Measurements from ENCODE around the gene PYCARD.
"Not testable (repeated sequence)": the region's sequence is repeated elsewhere in the genome, so short reads cannot be mapped to it uniquely, and the experiment has no call there.

The PYCARD gene

DNA sequence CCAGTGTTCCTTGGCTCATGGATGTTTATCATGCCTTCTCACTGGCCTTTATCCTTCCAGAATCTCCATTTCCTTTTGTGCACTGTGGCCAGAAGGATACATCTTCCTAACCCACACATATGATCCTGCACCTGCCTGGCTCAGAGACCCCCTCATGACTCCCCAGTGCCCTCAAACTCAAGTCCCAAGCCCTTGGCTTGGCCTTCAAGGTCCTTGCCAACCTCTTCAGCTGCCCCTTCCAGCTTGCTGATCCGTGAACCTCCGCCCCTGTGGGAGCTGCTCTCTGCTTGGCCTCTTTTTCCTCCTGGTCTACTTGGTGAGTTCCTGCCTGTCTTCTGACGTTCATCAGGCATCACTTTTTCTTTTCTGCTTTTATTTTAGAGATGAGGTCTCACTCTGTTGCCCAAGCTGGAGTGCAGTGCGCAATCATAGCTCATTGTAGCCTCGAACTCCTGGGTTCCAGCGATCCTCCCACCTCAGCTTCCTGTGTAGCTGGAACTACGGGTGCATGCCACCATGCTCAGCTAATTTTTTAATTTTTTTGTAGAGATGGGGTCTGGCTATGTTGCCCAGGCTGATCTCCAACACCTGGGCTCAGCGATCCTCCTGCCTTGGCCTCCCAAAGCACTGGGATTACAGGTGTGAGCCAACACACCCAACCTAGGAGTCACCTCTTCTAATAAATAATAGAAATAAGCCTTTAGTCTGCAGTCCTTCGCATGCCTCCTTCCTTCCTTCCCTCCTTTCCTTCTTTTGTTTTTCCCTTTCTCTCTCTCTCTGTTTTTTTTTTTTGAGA is 2.5 kb upstream of the PYCARD start:
- H2AFZ ChIP-seq (ENCODE audit: low read depth, low read length): no peak overlapping the region
- H3K4me3 ChIP-seq (ENCODE audit: low read length): no peak overlapping the region
- H3K36me3 ChIP-seq (ENCODE audit: insufficient read depth, low read length): peaks cover under 1% of the 10 kb centered on the region
- H3K27me3 ChIP-seq (ENCODE audit: insufficient read depth, low read length): peaks cover 10% of the 10 kb centered on the region
- no peaks in the 10 kb centered on the region for H3K9me3 ChIP-seq (ENCODE audit: low read length)
- H3K4me1 ChIP-seq (ENCODE audit: insufficient read depth, low read length): no peaks in the 10 kb centered on the region

DNA sequence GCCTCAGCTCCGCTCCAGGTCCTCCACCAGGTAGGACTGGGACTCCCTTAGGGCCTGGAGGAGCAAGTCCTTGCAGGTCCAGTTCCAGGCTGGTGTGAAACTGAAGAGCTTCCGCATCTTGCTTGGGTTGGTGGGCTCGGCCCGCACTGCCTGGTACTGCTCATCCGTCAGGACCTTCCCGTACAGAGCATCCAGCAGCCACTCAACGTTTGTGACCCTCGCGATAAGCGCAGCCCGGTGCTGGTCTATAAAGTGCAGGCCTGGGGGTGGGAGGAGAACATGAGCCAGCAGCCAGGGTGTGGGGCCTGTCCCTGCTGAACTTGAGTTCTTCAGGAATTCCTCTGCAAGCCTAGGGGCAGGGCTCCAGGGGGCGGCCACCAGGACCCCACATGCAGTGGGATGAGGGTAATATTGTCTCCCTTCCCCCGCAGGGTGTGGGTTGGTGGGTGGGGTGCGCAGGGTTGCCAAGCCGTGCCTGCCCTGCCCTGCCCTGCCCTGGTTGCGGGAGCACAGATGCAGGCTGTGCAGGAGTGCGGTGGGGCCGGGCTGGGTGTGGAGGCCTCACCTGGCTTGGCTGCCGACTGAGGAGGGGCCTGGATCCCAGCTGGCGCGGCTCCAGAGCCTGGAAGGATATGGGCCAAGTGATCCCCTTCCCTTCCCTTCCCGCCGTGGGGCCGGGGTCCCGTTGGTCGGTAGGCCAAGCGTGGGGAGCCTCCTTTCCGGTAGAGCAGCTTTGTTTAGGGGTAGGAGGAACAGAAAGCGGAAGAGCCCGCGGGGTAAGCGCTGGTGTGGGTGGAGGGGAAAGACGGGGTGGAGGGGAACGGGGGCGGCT is 762 bp downstream of the PYCARD start:
- no peak overlapping the region for H2AFZ ChIP-seq (ENCODE audit: low read depth, low read length)
- no peak overlapping the region for H3K4me3 ChIP-seq (ENCODE audit: low read length)
- peaks cover 6% of the 10 kb centered on the region for H3K36me3 ChIP-seq (ENCODE audit: insufficient read depth, low read length)
- no peaks in the 10 kb centered on the region for H3K9me3 ChIP-seq (ENCODE audit: low read length)
- no peaks in the 10 kb centered on the region for H3K4me1 ChIP-seq (ENCODE audit: insufficient read depth, low read length)
- peaks cover under 1% of the 10 kb centered on the region for H3K27me3 ChIP-seq (ENCODE audit: insufficient read depth, low read length)

- Histone ChIP-seq H3K36me3 (ENCODE audit: insufficient read depth, low read length) (peaks cover 11% of the 10 kb centered on the region), H3K4me3 (ENCODE audit: low read length) (no peak overlapping the region), H2AFZ (ENCODE audit: low read depth, low read length) (no peak overlapping the region)
These were observed 1.6 kb downstream of the PYCARD start for GRCh38 chr16:31200821-31201568.

GRCh38 chr16:31200111-31200510 is 2.4 kb downstream of the PYCARD start:
- H3K36me3 ChIP-seq (ENCODE audit: insufficient read depth, low read length): peaks cover 20% of the 10 kb centered on the region
- H3K4me3 ChIP-seq (ENCODE audit: low read length); H3K27me3 ChIP-seq (ENCODE audit: insufficient read depth, low read length); H2AFZ ChIP-seq (ENCODE audit: low read depth, low read length); H3K9me3 ChIP-seq (ENCODE audit: low read length); H3K4me1 ChIP-seq (ENCODE audit: insufficient read depth, low read length): not testable (repeated sequence)

More at GRCh38 chr16:31200821-31201568, 1.6 kb downstream of the PYCARD start:
- no peaks in the 10 kb centered on the region for H3K9me3 ChIP-seq (ENCODE audit: low read length)
- no peaks in the 10 kb centered on the region for H3K27me3 ChIP-seq (ENCODE audit: insufficient read depth, low read length)
- no peaks in the 10 kb centered on the region for H3K4me1 ChIP-seq (ENCODE audit: insufficient read depth, low read length)

DNA sequence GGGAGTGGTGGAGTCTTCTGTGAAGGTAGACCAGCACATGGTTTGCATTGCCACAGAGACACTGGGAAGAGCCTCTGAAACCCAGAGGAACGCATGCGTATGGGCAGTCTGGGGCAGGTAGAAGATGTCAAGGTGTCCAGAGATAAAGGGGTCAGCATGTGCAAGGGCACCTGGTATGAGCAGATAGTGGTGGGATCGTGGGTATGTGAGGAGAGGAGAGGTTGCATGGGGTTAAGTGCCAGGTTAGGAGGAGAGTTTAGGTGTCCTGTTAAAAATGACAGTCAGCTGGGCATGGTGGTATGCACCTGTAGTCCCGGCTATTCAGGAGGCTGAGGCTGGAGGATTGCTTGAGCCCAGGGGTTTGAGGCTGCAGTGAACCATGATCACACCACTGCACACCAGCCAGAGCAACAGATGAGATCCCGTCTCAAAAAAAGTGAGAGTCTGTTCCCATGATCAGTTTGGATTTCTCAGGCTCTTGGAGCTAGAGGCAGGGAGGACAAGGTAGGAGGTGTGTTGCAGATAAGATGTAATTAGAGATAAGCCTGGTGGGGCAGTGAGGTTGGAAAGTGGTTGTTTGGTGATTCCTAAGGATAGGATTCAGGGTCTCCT is 3.0 kb downstream of the PYCARD start:
- Histone ChIP-seq H3K9me3 (ENCODE audit: low read length) (no peaks in the 10 kb centered on the region), H3K4me3 (ENCODE audit: low read length) (no peak overlapping the region), H2AFZ (ENCODE audit: low read depth, low read length) (no peak overlapping the region), H3K27me3 (ENCODE audit: insufficient read depth, low read length) (no peaks in the 10 kb centered on the region), H3K36me3 (ENCODE audit: insufficient read depth, low read length) (peaks cover 26% of the 10 kb centered on the region), H3K4me1 (ENCODE audit: insufficient read depth, low read length) (no peaks in the 10 kb centered on the region)

DNA sequence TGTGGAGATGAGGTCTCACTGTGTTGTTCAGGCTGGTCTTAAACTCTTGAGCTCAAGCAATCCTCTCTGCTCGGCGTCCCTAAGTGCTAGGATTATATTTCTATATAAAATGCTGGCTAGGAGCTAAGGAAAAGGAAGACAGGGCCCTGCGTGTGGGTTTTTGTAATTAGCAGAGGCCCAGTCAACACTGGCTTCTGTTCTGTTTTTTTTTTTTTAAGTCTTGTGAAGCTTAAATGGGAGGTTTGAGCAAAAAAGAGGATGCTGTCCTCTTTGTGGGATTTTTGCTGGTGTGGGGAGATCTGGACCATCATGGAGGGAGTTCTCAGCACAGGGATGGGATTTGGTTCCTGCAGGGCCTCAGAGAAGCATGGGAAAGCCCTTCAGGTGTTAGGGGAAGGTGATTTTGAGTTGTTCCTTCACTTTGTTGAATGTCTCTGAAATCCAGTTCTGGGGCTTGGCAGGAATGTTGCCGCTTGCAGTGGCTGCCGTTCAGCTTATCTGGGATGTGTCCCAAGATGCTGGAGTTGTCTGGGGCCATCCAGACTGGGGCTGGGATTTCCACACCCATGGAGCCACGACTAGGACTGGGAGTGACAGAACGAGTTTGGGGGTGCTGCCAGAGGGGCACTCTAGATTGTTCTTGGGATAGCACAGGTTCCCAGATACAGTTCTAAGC is 4.2 kb downstream of the PYCARD start:
- Histone ChIP-seq H2AFZ (ENCODE audit: low read depth, low read length) (no peak overlapping the region), H3K9me3 (ENCODE audit: low read length) (no peaks in the 10 kb centered on the region), H3K36me3 (ENCODE audit: insufficient read depth, low read length) (peaks cover 37% of the 10 kb centered on the region), H3K4me1 (ENCODE audit: insufficient read depth, low read length) (no peaks in the 10 kb centered on the region), H3K4me3 (ENCODE audit: low read length) (no peak overlapping the region), H3K27me3 (ENCODE audit: insufficient read depth, low read length) (no peaks in the 10 kb centered on the region)

DNA sequence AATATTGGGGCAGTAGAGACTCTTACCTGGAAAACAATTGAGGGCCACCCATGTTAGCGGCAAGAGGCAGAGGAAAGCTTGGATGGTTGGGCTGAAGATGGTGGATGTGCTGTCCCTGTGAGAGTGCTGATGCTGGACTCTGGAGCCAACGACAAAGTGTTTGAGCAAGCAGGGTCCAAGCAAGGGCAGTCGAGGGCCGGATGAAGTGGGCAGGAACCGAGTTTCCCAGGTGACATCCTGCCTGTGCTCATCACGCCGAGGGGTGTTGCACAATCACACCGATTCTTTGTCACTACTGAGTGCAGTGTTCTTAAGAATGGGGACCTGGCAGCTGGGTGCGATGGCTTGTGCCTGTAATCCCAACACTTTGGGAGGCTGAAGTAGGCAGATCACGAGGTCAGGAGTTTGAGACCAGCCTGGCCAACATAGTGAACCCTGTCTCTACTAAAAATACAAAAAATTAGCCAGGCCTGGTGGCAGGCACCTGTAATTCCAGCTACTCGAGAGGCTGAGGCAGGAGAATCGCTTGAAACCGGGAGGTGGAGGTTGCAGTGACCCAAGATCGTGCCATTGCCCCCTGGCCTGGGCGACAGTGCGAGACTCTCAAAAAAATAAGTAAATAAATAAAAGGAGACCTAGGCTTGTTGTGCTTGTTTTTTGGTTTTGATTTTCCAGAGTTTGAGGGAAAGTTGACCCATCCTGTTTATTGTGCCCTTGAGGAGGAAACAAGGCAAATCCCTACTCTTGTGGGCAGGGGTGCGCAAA is 6.1 kb downstream of the PYCARD start:
- Histone ChIP-seq H3K4me1 (ENCODE audit: insufficient read depth, low read length) (no peaks in the 10 kb centered on the region), H2AFZ (ENCODE audit: low read depth, low read length) (no peak overlapping the region), H3K36me3 (ENCODE audit: insufficient read depth, low read length) (peaks cover 55% of the 10 kb centered on the region), H3K4me3 (ENCODE audit: low read length) (no peak overlapping the region), H3K27me3 (ENCODE audit: insufficient read depth, low read length) (no peaks in the 10 kb centered on the region), H3K9me3 (ENCODE audit: low read length) (no peaks in the 10 kb centered on the region)

DNA sequence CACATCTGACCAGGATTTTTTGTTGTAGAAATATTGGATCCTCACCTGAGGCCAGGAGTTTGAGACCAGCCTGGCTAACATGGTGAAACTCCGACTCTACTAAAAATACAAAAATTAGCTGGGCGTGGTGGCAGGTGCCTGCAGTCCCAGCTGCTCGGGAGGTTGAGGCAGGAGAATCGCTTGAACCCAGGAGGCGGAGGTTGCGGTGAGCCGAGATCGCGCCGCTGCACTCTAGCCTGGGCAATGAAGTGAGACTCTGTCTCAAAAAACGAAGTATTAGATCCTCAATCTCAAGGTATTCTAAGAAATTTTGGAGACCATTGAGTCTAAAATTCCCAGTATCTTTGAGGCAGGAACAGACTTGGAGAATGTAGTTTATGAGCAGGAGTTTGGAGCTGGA is 6.7 kb downstream of the PYCARD start:
- H3K4me3 ChIP-seq (ENCODE audit: low read length); H3K9me3 ChIP-seq (ENCODE audit: low read length); H3K27me3 ChIP-seq (ENCODE audit: insufficient read depth, low read length); H2AFZ ChIP-seq (ENCODE audit: low read depth, low read length); H3K4me1 ChIP-seq (ENCODE audit: insufficient read depth, low read length): not testable (repeated sequence)
- H3K36me3 ChIP-seq (ENCODE audit: insufficient read depth, low read length): peaks cover 62% of the 10 kb centered on the region

DNA sequence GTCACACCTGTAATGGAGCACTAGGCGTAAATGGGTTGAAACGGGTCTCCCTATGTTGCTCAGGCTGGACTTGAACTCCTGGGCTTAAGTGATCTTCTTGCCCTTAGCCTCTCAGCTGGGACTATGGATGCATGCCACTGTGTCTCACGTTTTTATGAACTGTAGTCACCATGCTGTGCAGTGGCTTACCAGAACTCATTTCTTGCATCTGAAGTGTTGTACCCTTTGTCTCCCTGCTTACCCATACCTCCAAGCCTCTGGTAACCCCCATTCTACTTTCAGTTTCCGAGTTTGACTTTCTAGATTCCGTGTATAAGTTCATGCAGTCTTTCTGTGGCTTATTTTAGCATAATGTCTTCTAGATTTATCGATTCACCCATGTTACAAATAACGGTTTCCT is 7.7 kb downstream of the PYCARD start:
- H3K27me3 ChIP-seq (ENCODE audit: insufficient read depth, low read length): no peaks in the 10 kb centered on the region
- no peak overlapping the region for H3K4me3 ChIP-seq (ENCODE audit: low read length)
- peaks cover 69% of the 10 kb centered on the region for H3K36me3 ChIP-seq (ENCODE audit: insufficient read depth, low read length)
- H3K4me1 ChIP-seq (ENCODE audit: insufficient read depth, low read length): no peaks in the 10 kb centered on the region
- no peak overlapping the region for H2AFZ ChIP-seq (ENCODE audit: low read depth, low read length)
- H3K9me3 ChIP-seq (ENCODE audit: low read length): no peaks in the 10 kb centered on the region

- H3K36me3 ChIP-seq (ENCODE audit: insufficient read depth, low read length): peaks cover 76% of the 10 kb centered on the region
These were observed 8.7 kb downstream of the PYCARD start for GRCh38 chr16:31193874-31194273.

GRCh38 chr16:31192856-31193642 is 9.5 kb downstream of the PYCARD start:
- H3K36me3 ChIP-seq (ENCODE audit: insufficient read depth, low read length): peaks cover 84% of the 10 kb centered on the region
- H3K4me1 ChIP-seq (ENCODE audit: insufficient read depth, low read length): no peaks in the 10 kb centered on the region
- H3K4me3 ChIP-seq (ENCODE audit: low read length): no peak overlapping the region
- no peaks in the 10 kb centered on the region for H3K27me3 ChIP-seq (ENCODE audit: insufficient read depth, low read length)
- H2AFZ ChIP-seq (ENCODE audit: low read depth, low read length): no peak overlapping the region
- no peaks in the 10 kb centered on the region for H3K9me3 ChIP-seq (ENCODE audit: low read length)

More at GRCh38 chr16:31193874-31194273, 8.7 kb downstream of the PYCARD start:
- no peak overlapping the region for H2AFZ ChIP-seq (ENCODE audit: low read depth, low read length)
- H3K27me3 ChIP-seq (ENCODE audit: insufficient read depth, low read length): no peaks in the 10 kb centered on the region
- H3K4me1 ChIP-seq (ENCODE audit: insufficient read depth, low read length): no peaks in the 10 kb centered on the region
- no peaks in the 10 kb centered on the region for H3K9me3 ChIP-seq (ENCODE audit: low read length)
- H3K4me3 ChIP-seq (ENCODE audit: low read length): no peak overlapping the region

Data from neuron (in vitro differentiated cells).